ENCODE measurements around the gene ZNF350.

GRCh38 chr19:52028027-52028779, 41.6 kb upstream of the ZNF350 start, which contains the start of gene ZNF614:
- TF ChIP-seq CTCF (IDR thresholded peaks at IDR 0.05; ENCODE audit: borderline replicate concordance, extremely low read depth, low read length, poor library complexity, severe bottlenecking) (no peak), EZH2 (IDR thresholded peaks at IDR 0.05; ENCODE audit: borderline replicate concordance, low read depth, low read length, severe bottlenecking) (no peak)

All from DND-41 (cell line).